Endothelial cell of umbilical vein (primary cell): ENCODE results near the gene CH25H. TPM values are rescaled to one million over a fixed set of nuclear protein-coding genes. Genes with fewer than 3 reads are reported as not detected.
A peak's percentile ranks its signal among the peaks of the same experiment; 100 is the strongest.

ENCODE experiments used
- BruUV-seq: library from RNA; stranded (reverse); fragments of 400-500 nt; replicated peaks from 2 replicates; lab custom pipeline; 2021; lab: Mats Ljungman, UMichigan
- CTCF ChIA-PET: fragments of 300-600, 350-600 bp; sonication (Branson Sonifier 250); formaldehyde crosslinking; loops from one replicate; lab custom pipeline; 2021; ENCODE audit warnings: antibody characterized with exemption, inconsistent platforms; lab: Charles Lee
- POLR2A ChIA-PET: fragments of 300-600, 350-600 bp; sonication (Branson Sonifier 250); formaldehyde crosslinking; loops from one replicate; lab custom pipeline; 2021; ENCODE audit warnings: antibody characterized with exemption, inconsistent platforms; lab: Charles Lee
- DNase-seq: peaks from one replicate; pipeline ENCODE4 v3.0.0-alpha.2; 2011; ENCODE audit warnings: low read depth, low spot score
- FAIRE-seq: peaks from 2 replicates; lab custom pipeline; 2011; peaks lifted over from hg19 to GRCh38; lab: Jason Lieb, UNC
- H2AFZ ChIP-seq: 2 replicates; pipeline ENCODE4 v1.6.0; 2012; ENCODE audit warnings: low read depth, low read length, control low read depth, inconsistent platforms
- H3K27ac ChIP-seq: 2 replicates; pipeline ENCODE4 v1.5.1; 2011; ENCODE audit warnings: low read depth, mild to moderate bottlenecking, control low read depth, low read length, moderate library complexity; ENCODE audit not compliant: insufficient read depth
- H3K27me3 ChIP-seq, 2 experiments: 2 replicates each; pipeline versions ENCODE4 v1.6.0 to v1.6.1; 2011; ENCODE audit warnings: low read length in 2 of 2, mixed read lengths in 1 of 2; ENCODE audit not compliant: control insufficient read depth in 2 of 2, insufficient read depth in 2 of 2
- H3K36me3 ChIP-seq, 2 experiments: 2 replicates in 1 of 2; 3 replicates in 1 of 2; pipeline ENCODE4 v1.5.1; 2011; ENCODE audit warnings: low read length in 2 of 2, mild to moderate bottlenecking in 1 of 2, moderate library complexity in 1 of 2; ENCODE audit not compliant: control insufficient read depth in 2 of 2, insufficient read depth in 2 of 2; ENCODE audit errors: extremely low read depth in 1 of 2
- H3K4me1 ChIP-seq: 3 replicates; pipeline ENCODE4 v1.5.1; 2011; ENCODE audit warnings: mild to moderate bottlenecking, low read length; ENCODE audit not compliant: control insufficient read depth, insufficient read depth; ENCODE audit errors: extremely low read depth
- H3K4me2 ChIP-seq: 2 replicates; pipeline ENCODE4 v1.6.1; 2011; ENCODE audit warnings: low read length, control low read depth, mixed read lengths; ENCODE audit not compliant: insufficient read depth
- H3K4me3 ChIP-seq, 3 experiments: fragments of 200-600 bp in 1 of 3; sonication (generic), shearing (Covaris generic) in 1 of 3; replicated peaks in 1 of 3; 2 replicates each; pipeline ENCODE4 v1.5.1; 2011 to 2016; ENCODE audit warnings: control low read depth in 3 of 3, low read length in 3 of 3, mild to moderate bottlenecking in 2 of 3, inconsistent platforms in 1 of 3, low read depth in 1 of 3, moderate library complexity in 1 of 3; ENCODE audit not compliant: insufficient read depth in 1 of 3
- H3K79me2 ChIP-seq: 2 replicates; pipeline ENCODE4 v1.6.0; 2012; ENCODE audit warnings: low read length, inconsistent platforms; ENCODE audit not compliant: control insufficient read depth, insufficient read depth
- H3K9ac ChIP-seq: replicated peaks from 2 replicates; pipeline ENCODE3; 2011; ENCODE audit warnings: low read length, control low read depth; ENCODE audit not compliant: insufficient read depth; ENCODE audit errors: extremely low read depth
- H3K9me1 ChIP-seq: replicated peaks from 3 replicates; pipeline ENCODE4 v1.6.0; 2011; ENCODE audit warnings: mild to moderate bottlenecking, low read length; ENCODE audit not compliant: control insufficient read depth, insufficient read depth; ENCODE audit errors: extremely low read depth
- H3K9me3 ChIP-seq: replicated peaks from 2 replicates; pipeline ENCODE4 v1.5.1; 2012; ENCODE audit warnings: low read length, inconsistent platforms; ENCODE audit not compliant: control insufficient read depth, insufficient read depth
- H4K20me1 ChIP-seq: replicated peaks from 2 replicates; pipeline ENCODE3; 2011; ENCODE audit warnings: mild to moderate bottlenecking, low read length; ENCODE audit not compliant: control insufficient read depth, insufficient read depth; ENCODE audit errors: extremely low read depth
- CTCF ChIP-seq, 2 donors: IDR thresholded peaks; 1 replicate in 1 of 2; 2 replicates in 1 of 2; pipeline ENCODE4 v1.5.1; 2011; ENCODE audit warnings: low read length in 2 of 2, mild to moderate bottlenecking in 2 of 2, moderate library complexity in 2 of 2, control low read depth in 1 of 2, inconsistent platforms in 1 of 2, low read depth in 1 of 2; ENCODE audit not compliant: insufficient read depth in 1 of 2; ENCODE audit errors: extremely low read depth in 1 of 2
- GATA2 ChIP-seq: IDR thresholded peaks from 2 replicates; pipeline ENCODE4 v1.7.0; 2011; ENCODE audit warnings: low read depth, mild to moderate bottlenecking, moderate library complexity, mixed read lengths, low read length; ENCODE audit not compliant: insufficient read length, insufficient read depth
- MAX ChIP-seq: IDR thresholded peaks from 2 replicates; pipeline ENCODE4 v1.6.1; 2011; ENCODE audit not compliant: insufficient read depth, insufficient read length
- dilution Hi-C: fragments of 300-500 bp; cut with MboI; formaldehyde crosslinking; loops from one replicate; pipeline ENCODE4 v1.15.0; 2019; ENCODE audit warnings: low sequenced_read_pairs; ENCODE audit not compliant: extremely low pct_ligation_motif_present
- intact Hi-C: fragments of 100-400 bp; cut with micrococcal nuclease; formaldehyde crosslinking; loops from one replicate; pipeline ENCODE4 v1.10.0; 2022
- polyA plus RNA-seq, 4 experiments: library from polyadenylated mRNA; depleted of rRNA in 3 of 4; stranded (reverse) in 3 of 4; unstranded in 1 of 4; fragments of >200 nt; gene quantifications; 2 replicates each; pipeline versions ENCODE4 v1.2.1 to v1.2.3, GENCODE V29; 2011 to 2012; ENCODE audit warnings: missing spikeins in 1 of 4
- total RNA-seq: library from RNA; stranded (reverse); gene quantifications from 2 replicates; pipeline ENCODE4 v1.2.3, GENCODE V29; 2021

Gene CH25H
- total and polyA plus RNA-seq, 2 donors (not counting 3 experiments of a cell fraction or from before 2014, with no cell fraction given), result 0.30 TPM; not detected in 1

- FAIRE-seq, result peak; percentile 78
- peak; percentile 80 for DNase-seq
- intact Hi-C loops, result loop anchor here (1.0 to 5.0 kb wide), 5 partner anchors 172 to 382 kb away; partner anchors contain the start of genes FAS and STAMBPL1
- dilution Hi-C loops, result loop anchor here (25.0 kb wide), 1 partner anchor 230 kb away; the partner anchor contains the start of gene FAS
- no peak overlapping the region for H2AFZ ChIP-seq
- H3K36me3 ChIP-seq, result no peaks in the 10 kb centered on the region
- H3K9ac ChIP-seq, result no peak overlapping the region
- TF ChIP-seq MAX (no peak), CTCF (IDR thresholded peaks at IDR 0.05; ENCODE audit: extremely low read depth in 1 of 2, insufficient read depth in 1 of 2, low read depth in 1 of 2, low read length in 2 of 2) (peak; percentile 47 to 51), GATA2 (peak; percentile 32)
- ChIA-PET POLR2A (no interaction called here), CTCF (interaction anchor here (0.7 to 2.9 kb wide), 57 partner anchors 9 to 652 kb away, joined by 3 to 104 read pairs (median 5); partner anchors contain the start of genes CH25H, FAS, IFIT5 and LIPA)
- no peaks in the 10 kb centered on the region for H3K27me3 ChIP-seq
- H3K4me2 ChIP-seq, result no peak overlapping the region
- H4K20me1 ChIP-seq, result no peaks in the 10 kb centered on the region
- H3K27ac ChIP-seq, result no peak overlapping the region
- peaks cover 9% of the 10 kb centered on the region for H3K4me1 ChIP-seq
- no TSS peak for BruUV-seq
- H3K4me3 ChIP-seq, result no peak overlapping the region
- no peaks in the 10 kb centered on the region for H3K9me1 ChIP-seq
- H3K9me3 ChIP-seq, result no peaks in the 10 kb centered on the region
- no peaks in the 10 kb centered on the region for H3K79me2 ChIP-seq
Observed at GRCh38 chr10:89217057-89217990, 10.2 kb upstream of the CH25H start.
